K562 (cell line): ENCODE results near the gene NAPEPLD. TPM values are rescaled to one million over a fixed set of nuclear protein-coding genes. Genes with fewer than 3 reads are reported as not detected.

Experiments used
- ATAC-seq: fragments of 200-7000 bp; cut with Tn5 transposase; 3 replicates; pipeline ENCODE4 v1.9.1; 2020; ENCODE audit warnings: moderate library complexity
- BruUV-seq: library from RNA; stranded (reverse); fragments of 400-500 nt; replicated peaks from 2 replicates; lab custom pipeline; 2021; lab: Mats Ljungman, UMichigan
- CTCF ChIA-PET: fragments of 300-600 bp; formaldehyde crosslinking; extraction: SDS; loops from one replicate; lab custom pipeline; 2021; ENCODE audit warnings: low intra/inter-chr PET ratio; lab: Yijun Ruan, JAX
- POLR2A ChIA-PET: fragments of 300-600, 350-650 bp; sonication (Branson Sonifier 250); formaldehyde crosslinking; extraction: SDS; loops from one replicate; lab custom pipeline; 2021; ENCODE audit warnings: antibody characterized with exemption, inconsistent platforms; lab: Yijun Ruan, JAX
- DNase-seq, 4 experiments: peaks; one replicate each; pipeline versions ENCODE4 v3.0.0 to v3.0.0-alpha.2; 2011 to 2018; ENCODE audit warnings: low spot score in 3 of 4, mixed read lengths in 3 of 4; ENCODE audit errors: extremely low read depth in 1 of 4
- FAIRE-seq: peaks from 2 replicates; lab custom pipeline; 2011; peaks lifted over from hg19 to GRCh38; lab: Jason Lieb, UNC
- H2AFZ ChIP-seq: 2 replicates; pipeline ENCODE4 v1.6.0; 2011; ENCODE audit warnings: low read depth, low read length, control low read depth, inconsistent platforms
- H3K27ac ChIP-seq: fragments of 200-600 bp; 3 replicates; pipeline ENCODE4 v1.8.0; 2011; ENCODE audit warnings: low read depth, mild to moderate bottlenecking, control low read depth, inconsistent platforms, low read length, moderate library complexity, mixed read lengths; ENCODE audit errors: extremely low read depth
- H3K27me3 ChIP-seq, 2 experiments: fragments of 300-600 bp in 1 of 2; 2 replicates in 1 of 2; 3 replicates in 1 of 2; pipeline versions ENCODE4 v1.6.0 to v1.8.0; 2011; ENCODE audit warnings: inconsistent platforms in 2 of 2, low read length in 2 of 2, mild to moderate bottlenecking in 1 of 2, mixed read lengths in 1 of 2, moderate library complexity in 1 of 2; ENCODE audit not compliant: control insufficient read depth in 2 of 2, insufficient read depth in 2 of 2
- H3K36me3 ChIP-seq: fragments of 300-600 bp; 3 replicates; pipeline ENCODE4 v1.8.0; 2011; ENCODE audit warnings: mild to moderate bottlenecking, low read length, inconsistent platforms; ENCODE audit not compliant: control insufficient read depth, insufficient read depth
- H3K4me1 ChIP-seq, 2 experiments: fragments of 200-600 bp in 1 of 2; replicated peaks in 1 of 2; 2 replicates in 1 of 2; 3 replicates in 1 of 2; pipeline versions ENCODE4 v1.5.1 to v1.8.0; 2011; ENCODE audit warnings: inconsistent platforms in 2 of 2, low read length in 2 of 2, mild to moderate bottlenecking in 1 of 2, mixed read lengths in 1 of 2, moderate library complexity in 1 of 2; ENCODE audit not compliant: control insufficient read depth in 2 of 2, insufficient read depth in 2 of 2
- H3K4me2 ChIP-seq: 2 replicates; pipeline ENCODE4 v1.6.1; 2011; ENCODE audit warnings: low read length, control low read depth, inconsistent platforms, mixed read lengths; ENCODE audit not compliant: insufficient read depth
- H3K4me3 ChIP-seq: fragments of 200-600 bp; sonication (generic), shearing (Covaris generic); 2 replicates; pipeline ENCODE4 v1.5.1; 2016; ENCODE audit warnings: control low read depth, inconsistent platforms
- H3K79me2 ChIP-seq: fragments of 200-600 bp; 3 replicates; pipeline ENCODE4 v1.8.0; 2011; ENCODE audit warnings: low read length, inconsistent platforms; ENCODE audit not compliant: control insufficient read depth, insufficient read depth
- H3K9ac ChIP-seq, 2 experiments: 2 replicates each; pipeline versions ENCODE4 v1.6.0 to v1.6.1; 2011; ENCODE audit warnings: low read depth in 2 of 2, low read length in 2 of 2, control low read depth in 1 of 2, inconsistent platforms in 1 of 2, mild to moderate bottlenecking in 1 of 2, mixed read lengths in 1 of 2; ENCODE audit not compliant: insufficient read depth in 1 of 2
- H3K9me1 ChIP-seq: one replicate; pipeline ENCODE4 v1.6.0; 2011; ENCODE audit warnings: inconsistent platforms, mild to moderate bottlenecking, low read length, moderate library complexity; ENCODE audit not compliant: control insufficient read depth, insufficient read depth
- H3K9me3 ChIP-seq: replicated peaks from 2 replicates; pipeline ENCODE4 v1.5.1; 2011; ENCODE audit warnings: low read depth, low read length, inconsistent platforms; ENCODE audit not compliant: control insufficient read depth, insufficient read depth
- H4K20me1 ChIP-seq: replicated peaks from 2 replicates; pipeline ENCODE4 v1.6.1; 2011; ENCODE audit warnings: low read length, inconsistent platforms, mixed read lengths; ENCODE audit not compliant: control insufficient read depth, insufficient read depth
- CBX5 ChIP-seq: IDR thresholded peaks from 2 replicates; pipeline ENCODE4 v1.6.1; 2014; ENCODE audit warnings: low read depth, borderline replicate concordance
- CEBPG ChIP-seq, 3 experiments: fragments of 200-800 bp in 1 of 3; sonication (Bioruptor generic) in 1 of 3; sonication (generic) in 1 of 3; formaldehyde crosslinking in 1 of 3; IDR thresholded peaks in 2 of 3; conservative IDR thresholded peaks in 1 of 3; 2 replicates each; pipeline versions ENCODE4 v1.6.1 to v1.8.0; 2016 to 2022; ENCODE audit warnings: missing compliant biosample characterization in 2 of 3, missing genetic modification characterization in 2 of 3, mild to moderate bottlenecking in 1 of 3, missing genetic modification reagents in 1 of 3
- FUS ChIP-seq: fragments of 200-400 bp; formaldehyde crosslinking; optimal IDR thresholded peaks from 2 replicates; pipeline ENCODE3; 2017; ENCODE audit warnings: low read depth, low read length
- KDM2B ChIP-seq: fragments of 250-450 bp; sonication (Bioruptor Pico); IDR thresholded peaks from 2 replicates; pipeline ENCODE4 v1.8.0; 2021; ENCODE audit warnings: mild to moderate bottlenecking, moderate library complexity
- MAZ ChIP-seq, 2 experiments: fragments of 450-650 bp in 1 of 2; sonication (generic) in 1 of 2; formaldehyde crosslinking; IDR thresholded peaks in 1 of 2; conservative IDR thresholded peaks in 1 of 2; 2 replicates each; pipeline versions ENCODE4 v1.4.0 to v1.5.0; 2020; ENCODE audit warnings: mild to moderate bottlenecking in 1 of 2, missing genetic modification reagents in 1 of 2
- MIER1 ChIP-seq: fragments of 450-650 bp; IDR thresholded peaks from 2 replicates; pipeline ENCODE4 v1.6.1; 2016; ENCODE audit warnings: antibody characterized with exemption, mild to moderate bottlenecking, low read depth
- NCOA2 ChIP-seq, 2 experiments: fragments of 450-650 bp; IDR thresholded peaks; 2 replicates each; pipeline ENCODE4 v1.6.1; 2018; ENCODE audit warnings: mild to moderate bottlenecking in 2 of 2, moderate library complexity in 1 of 2; ENCODE audit not compliant: partially characterized antibody in 2 of 2
- POLR2B ChIP-seq: fragments of 450-650 bp; IDR thresholded peaks from 2 replicates; pipeline ENCODE4 v1.6.1; 2018; ENCODE audit warnings: low read depth; ENCODE audit not compliant: partially characterized antibody
- PYGO2 ChIP-seq: fragments of 450-650 bp; IDR thresholded peaks from 2 replicates; pipeline ENCODE4 v1.6.1; 2016; ENCODE audit warnings: mild to moderate bottlenecking, missing genetic modification characterization, moderate library complexity, missing compliant biosample characterization
- RFX1 ChIP-seq: fragments of 450-650 bp; IDR thresholded peaks from 2 replicates; pipeline ENCODE4 v1.6.1; 2016; ENCODE audit warnings: mild to moderate bottlenecking, moderate library complexity
- SRSF7 ChIP-seq: fragments of 200-400 bp; formaldehyde crosslinking; optimal IDR thresholded peaks from 2 replicates; pipeline ENCODE3; 2017; ENCODE audit warnings: mild to moderate bottlenecking, low read depth, low read length
- STAT5A ChIP-seq: IDR thresholded peaks from 2 replicates; pipeline ENCODE4 v1.6.1; 2012; ENCODE audit warnings: low read length, inconsistent platforms, borderline replicate concordance
- TFAM ChIP-seq: fragments of 250-450 bp; sonication (Bioruptor Pico); conservative IDR thresholded peaks from 2 replicates; pipeline ENCODE4 v1.5.0; 2021; ENCODE audit warnings: mild to moderate bottlenecking, moderate library complexity
- WGBS: fragments of 100-300 bp; shearing (Covaris generic); methylation state at CpG from one replicate; pipeline ENCODE4 v1.1.6; 2016; ENCODE audit warnings: low coverage, mixed read lengths; ENCODE audit not compliant: insufficient coverage; ENCODE audit errors: missing lambda C conversion rate; 5-methylcytosine and 5-hydroxymethylcytosine counted together
- in situ Hi-C: fragments of 300-500 bp; cut with MboI; formaldehyde crosslinking; loops from 4 replicates; pipeline ENCODE4 v1.15.0; 2018; ENCODE audit warnings: inconsistent platforms, mixed read lengths
- intact Hi-C: fragments of 100-400 bp; cut with micrococcal nuclease; formaldehyde crosslinking; loops from 2 replicates; pipeline ENCODE4 v1.14.2; 2022
- polyA plus RNA-seq, 8 experiments: library from polyadenylated mRNA; depleted of rRNA in 4 of 8; stranded (reverse) in 5 of 8; unstranded in 3 of 8; fragments of >200 nt; fragmentation: Nextera tagmentation in 2 of 8; fragmentation: Illumina TruSeq in 1 of 8; extraction: Ambion mirVana in 2 of 8; extraction: Trizol in 1 of 8; gene quantifications; 2 replicates each; pipeline versions ENCODE4 v1.2.1 to v1.2.3, GENCODE V29; 2011 to 2014; ENCODE audit warnings: inconsistent platforms in 1 of 8, missing spikeins in 1 of 8
- total RNA-seq, 7 experiments: library from RNA; depleted of rRNA in 6 of 7; stranded (reverse); fragments of >200 nt in 6 of 7; fragmentation: Illumina TruSeq in 2 of 7; extraction: Trizol in 2 of 7; gene quantifications; 2 replicates each; pipeline versions ENCODE4 v1.2.1 to v1.2.3, GENCODE V29; 2011 to 2021; ENCODE audit warnings: low replicate concordance in 1 of 7
- TF ChIP-seq, protein P1 (sequence below): sonication (generic); formaldehyde crosslinking; IDR thresholded peaks from 2 replicates; pipeline ENCODE4 v1.8.0; 2023; ENCODE audit warnings: missing genetic modification reagents, mild to moderate bottlenecking, borderline replicate concordance

NAPEPLD gene
- total and polyA plus RNA-seq, 9 of the 15 experiments (the other 6 are each of a cell fraction or from before 2014, with no cell fraction given), result 3.2 to 11.0 (median 7.5) TPM

DNA sequence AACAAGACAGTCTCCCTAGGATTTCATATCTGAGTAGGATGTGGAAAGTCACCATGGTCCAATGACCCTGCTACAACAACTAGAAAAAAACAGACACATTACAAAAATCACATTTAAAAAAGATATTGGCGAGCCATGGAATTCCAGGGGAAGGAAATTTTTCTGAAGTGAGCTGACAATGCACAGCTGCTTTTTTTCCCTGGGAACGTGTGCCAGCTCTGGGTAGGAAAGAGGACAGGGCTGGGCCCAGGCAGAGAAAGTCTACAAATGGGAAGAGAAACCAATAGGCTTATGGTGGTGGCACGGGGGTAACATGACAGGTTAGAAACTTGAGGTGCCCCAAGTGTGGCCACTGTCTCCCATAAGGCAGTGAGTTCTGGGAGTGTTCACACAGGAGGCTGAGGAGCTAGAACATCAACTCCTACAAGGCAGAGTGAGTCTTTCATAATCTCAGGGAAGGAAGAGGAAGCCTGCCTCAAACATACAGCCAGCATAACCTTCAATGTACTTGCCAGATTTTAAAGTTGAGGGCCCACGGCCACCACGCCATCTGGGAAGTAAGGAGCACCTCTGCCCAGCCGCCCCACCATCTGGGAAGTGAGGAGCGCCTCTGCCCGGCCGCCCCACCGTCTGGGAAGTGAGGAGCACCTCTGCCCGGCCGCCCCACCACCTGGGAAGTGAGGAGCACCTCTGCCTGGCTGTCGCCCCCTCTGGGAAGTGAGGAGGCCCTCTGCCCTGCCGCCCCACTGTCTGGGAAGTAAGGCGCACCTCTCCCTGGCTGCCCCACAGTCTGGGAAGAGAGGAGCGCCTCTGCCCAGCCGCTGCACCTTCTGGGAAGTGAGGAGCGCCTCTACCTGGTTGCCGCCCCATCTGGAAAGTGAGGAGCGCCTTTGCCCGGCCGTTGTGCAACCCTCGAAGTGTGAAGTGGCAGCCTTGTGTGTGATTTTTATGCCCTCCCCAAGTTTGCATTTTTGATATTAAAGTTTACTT is 80.2 kb downstream of the NAPEPLD start:
- Histone ChIP-seq H3K9ac (no peak overlapping the region), H3K4me3 (no peak overlapping the region), H2AFZ (no peak overlapping the region), H3K27me3 (no peaks in the 10 kb centered on the region), H3K9me1 (no peaks in the 10 kb centered on the region), H3K27ac (no peak overlapping the region), H3K36me3 (no peaks in the 10 kb centered on the region), H3K79me2 (no peaks in the 10 kb centered on the region), H4K20me1 (no peaks in the 10 kb centered on the region), H3K4me2 (no peak overlapping the region), H3K9me3 (no peaks in the 10 kb centered on the region), H3K4me1 (peaks cover 0 to 2% of the 10 kb centered on the region in 2 experiments; a peak in 2 of 5 replicates)
- BruUV-seq, result no TSS peak
- intact Hi-C loops (loop anchor here (10.0 kb wide), 1 partner anchor 336 kb away; no protein-coding TSS in a partner anchor), in situ Hi-C loops (loop anchor here (5.0 to 25.0 kb wide), 2 partner anchors 316 to 581 kb away; partner anchors contain the start of gene POLR2J)
- no peak for DNase-seq
- ChIA-PET POLR2A (interaction anchor here (0.6 to 1.5 kb wide), 2 partner anchors 9 to 98 kb away, joined by 3 read pairs; no protein-coding TSS in a partner anchor), CTCF (no interaction called here)
- TF ChIP-seq SRSF7, result no peak
- TF ChIP-seq POLR2B, result no peak
- TF ChIP-seq MAZ (CRISPR knock-in tag; conservative IDR thresholded peaks at IDR 0.05 in 1 of 2, IDR thresholded peaks at IDR 0.05 in 1 of 2), result no peak
- TF ChIP-seq, protein P1, sequence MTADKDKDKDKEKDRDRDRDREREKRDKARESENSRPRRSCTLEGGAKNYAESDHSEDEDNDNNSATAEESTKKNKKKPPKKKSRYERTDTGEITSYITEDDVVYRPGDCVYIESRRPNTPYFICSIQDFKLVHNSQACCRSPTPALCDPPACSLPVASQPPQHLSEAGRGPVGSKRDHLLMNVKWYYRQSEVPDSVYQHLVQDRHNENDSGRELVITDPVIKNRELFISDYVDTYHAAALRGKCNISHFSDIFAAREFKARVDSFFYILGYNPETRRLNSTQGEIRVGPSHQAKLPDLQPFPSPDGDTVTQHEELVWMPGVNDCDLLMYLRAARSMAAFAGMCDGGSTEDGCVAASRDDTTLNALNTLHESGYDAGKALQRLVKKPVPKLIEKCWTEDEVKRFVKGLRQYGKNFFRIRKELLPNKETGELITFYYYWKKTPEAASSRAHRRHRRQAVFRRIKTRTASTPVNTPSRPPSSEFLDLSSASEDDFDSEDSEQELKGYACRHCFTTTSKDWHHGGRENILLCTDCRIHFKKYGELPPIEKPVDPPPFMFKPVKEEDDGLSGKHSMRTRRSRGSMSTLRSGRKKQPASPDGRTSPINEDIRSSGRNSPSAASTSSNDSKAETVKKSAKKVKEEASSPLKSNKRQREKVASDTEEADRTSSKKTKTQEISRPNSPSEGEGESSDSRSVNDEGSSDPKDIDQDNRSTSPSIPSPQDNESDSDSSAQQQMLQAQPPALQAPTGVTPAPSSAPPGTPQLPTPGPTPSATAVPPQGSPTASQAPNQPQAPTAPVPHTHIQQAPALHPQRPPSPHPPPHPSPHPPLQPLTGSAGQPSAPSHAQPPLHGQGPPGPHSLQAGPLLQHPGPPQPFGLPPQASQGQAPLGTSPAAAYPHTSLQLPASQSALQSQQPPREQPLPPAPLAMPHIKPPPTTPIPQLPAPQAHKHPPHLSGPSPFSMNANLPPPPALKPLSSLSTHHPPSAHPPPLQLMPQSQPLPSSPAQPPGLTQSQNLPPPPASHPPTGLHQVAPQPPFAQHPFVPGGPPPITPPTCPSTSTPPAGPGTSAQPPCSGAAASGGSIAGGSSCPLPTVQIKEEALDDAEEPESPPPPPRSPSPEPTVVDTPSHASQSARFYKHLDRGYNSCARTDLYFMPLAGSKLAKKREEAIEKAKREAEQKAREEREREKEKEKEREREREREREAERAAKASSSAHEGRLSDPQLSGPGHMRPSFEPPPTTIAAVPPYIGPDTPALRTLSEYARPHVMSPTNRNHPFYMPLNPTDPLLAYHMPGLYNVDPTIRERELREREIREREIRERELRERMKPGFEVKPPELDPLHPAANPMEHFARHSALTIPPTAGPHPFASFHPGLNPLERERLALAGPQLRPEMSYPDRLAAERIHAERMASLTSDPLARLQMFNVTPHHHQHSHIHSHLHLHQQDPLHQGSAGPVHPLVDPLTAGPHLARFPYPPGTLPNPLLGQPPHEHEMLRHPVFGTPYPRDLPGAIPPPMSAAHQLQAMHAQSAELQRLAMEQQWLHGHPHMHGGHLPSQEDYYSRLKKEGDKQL (CRISPR knock-in tag), result no peak
- no peak for TF ChIP-seq NCOA2 (IDR thresholded peaks at IDR 0.05; ENCODE audit: partially characterized antibody in 2 of 2)
- no peak for TF ChIP-seq RFX1
- no peak for TF ChIP-seq STAT5A
- TF ChIP-seq KDM2B (CRISPR knock-in tag), result no peak
- TF ChIP-seq MIER1, result no peak
- TF ChIP-seq PYGO2 (tag), result no peak
- TF ChIP-seq TFAM (CRISPR knock-in tag), result no peak
- no peak for TF ChIP-seq FUS
- no peak for TF ChIP-seq CEBPG (CRISPR knock-in tag; IDR thresholded peaks at IDR 0.05)
- TF ChIP-seq CEBPG (tag; conservative IDR thresholded peaks at IDR 0.05 in 1 of 2, IDR thresholded peaks at IDR 0.05 in 1 of 2), result no peak
- no peak for TF ChIP-seq CBX5
- WGBS, result 55% methylated on average over 23 of the region's 23 CpGs
- ATAC-seq, result no peak
- FAIRE-seq, result no peak
